Activated naive CD4-positive, alpha-beta T cell treated with anti-CD3 and anti-CD28 coated beads, Interleukin-2, amount 50 U/mL, for 16 hours (primary cell): Measurements from ENCODE around the gene B4GALNT4.
A peak's percentile ranks its signal among the peaks of the same experiment; 100 is the strongest.
"Not testable (repeated sequence)": the region's sequence is repeated elsewhere in the genome, so short reads cannot be mapped to it uniquely, and the experiment has no call there.

Experiments used
- DNase-seq: peaks from one replicate; pipeline ENCODE4 v3.0.0-alpha.2; 2020

B4GALNT4 gene

GRCh38 chr11:394034-394857 is 24.9 kb downstream of the B4GALNT4 start, which contains the start of gene PKP3:
TSS of gene PKP3 (plus strand) at chr11:394209. CDS start at chr11:394293, 84 bp downstream.
- DNase-seq: no peak

GRCh38 chr11:394858-395655 is 25.8 kb downstream of the B4GALNT4 start:
- no peak for DNase-seq

GRCh38 chr11:395866-396265 is 26.6 kb downstream of the B4GALNT4 start:
- DNase-seq: no peak

DNA sequence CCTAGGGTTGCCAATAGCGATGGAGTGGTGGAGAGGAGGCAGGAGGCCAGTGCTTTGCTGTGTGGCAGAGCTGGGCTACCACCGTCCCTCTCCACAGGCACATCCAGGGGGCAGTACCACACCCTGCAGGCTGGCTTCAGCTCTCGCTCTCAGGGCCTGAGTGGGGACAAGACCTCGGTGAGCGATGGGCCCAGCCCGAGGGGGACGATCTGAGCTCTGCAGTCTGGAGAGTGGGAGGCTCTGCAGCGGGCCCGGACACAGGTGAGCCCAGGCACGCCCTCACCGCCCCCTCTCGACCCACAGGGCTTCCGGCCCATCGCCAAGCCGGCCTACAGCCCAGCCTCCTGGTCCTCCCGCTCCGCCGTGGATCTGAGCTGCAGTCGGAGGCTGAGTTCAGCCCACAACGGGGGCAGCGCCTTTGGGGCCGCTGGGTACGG is 27.2 kb downstream of the B4GALNT4 start:
- DNase-seq: no peak

GRCh38 chr11:396948-397548 is 27.7 kb downstream of the B4GALNT4 start:
- DNase-seq: peak; percentile 40

DNA sequence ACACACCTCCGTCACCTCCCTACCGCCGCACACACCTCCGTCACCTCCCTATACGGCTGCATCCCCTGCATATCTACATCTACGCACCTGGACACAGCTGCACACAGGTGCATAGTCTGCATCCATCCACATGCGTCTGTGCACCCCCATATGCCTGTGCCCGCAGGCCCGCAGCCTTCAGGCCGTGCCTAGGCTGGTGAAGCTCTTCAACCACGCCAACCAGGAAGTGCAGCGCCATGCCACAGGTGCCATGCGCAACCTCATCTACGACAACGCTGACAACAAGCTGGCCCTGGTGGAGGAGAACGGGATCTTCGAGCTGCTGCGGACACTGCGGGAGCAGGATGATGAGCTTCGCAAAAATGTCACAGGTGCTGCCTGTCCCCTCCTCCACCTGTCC is 29.5 kb downstream of the B4GALNT4 start:
- DNase-seq: no peak

GRCh38 chr11:399731-400211 is 30.5 kb downstream of the B4GALNT4 start:
- no peak for DNase-seq

- no peak for DNase-seq
These were observed 31.0 kb downstream of the B4GALNT4 start for GRCh38 chr11:400241-400689.

GRCh38 chr11:401196-401595 is 31.9 kb downstream of the B4GALNT4 start:
- not testable (repeated sequence) for DNase-seq

GRCh38 chr11:403021-403760 is 33.9 kb downstream of the B4GALNT4 start:
- no peak for DNase-seq

GRCh38 chr11:403761-404431 is 34.6 kb downstream of the B4GALNT4 start:
- no peak for DNase-seq

DNA sequence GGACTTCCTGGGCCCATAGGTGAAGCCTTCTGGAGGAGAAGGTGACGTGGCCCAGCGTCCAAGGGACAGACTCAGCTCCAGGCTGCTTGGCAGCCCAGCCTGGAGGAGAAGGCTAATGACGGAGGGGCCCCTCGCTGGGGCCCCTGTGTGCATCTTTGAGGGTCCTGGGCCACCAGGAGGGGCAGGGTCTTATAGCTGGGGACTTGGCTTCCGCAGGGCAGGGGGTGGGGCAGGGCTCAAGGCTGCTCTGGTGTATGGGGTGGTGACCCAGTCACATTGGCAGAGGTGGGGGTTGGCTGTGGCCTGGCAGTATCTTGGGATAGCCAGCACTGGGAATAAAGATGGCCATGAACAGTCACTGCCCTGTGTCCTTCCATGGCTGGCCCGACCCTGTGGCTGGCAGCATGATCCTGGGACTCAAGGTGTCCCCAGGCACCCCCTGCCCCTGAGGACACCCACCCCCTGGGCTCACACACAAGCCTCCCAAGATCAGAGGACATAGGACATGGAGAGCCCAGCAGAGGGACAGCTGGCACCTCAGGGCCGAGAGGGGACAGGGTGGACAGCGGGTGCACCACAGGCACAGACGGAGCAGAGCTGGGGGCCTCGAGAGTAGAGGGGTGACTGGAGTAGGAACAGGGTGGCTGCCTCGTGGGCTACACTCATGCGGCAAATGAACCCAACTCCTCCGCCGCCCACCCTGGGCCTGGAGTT is 35.4 kb downstream of the B4GALNT4 start:
- DNase-seq: no peak

GRCh38 chr11:405323-405953 is 36.1 kb downstream of the B4GALNT4 start:
- DNase-seq: no peak

DNA sequence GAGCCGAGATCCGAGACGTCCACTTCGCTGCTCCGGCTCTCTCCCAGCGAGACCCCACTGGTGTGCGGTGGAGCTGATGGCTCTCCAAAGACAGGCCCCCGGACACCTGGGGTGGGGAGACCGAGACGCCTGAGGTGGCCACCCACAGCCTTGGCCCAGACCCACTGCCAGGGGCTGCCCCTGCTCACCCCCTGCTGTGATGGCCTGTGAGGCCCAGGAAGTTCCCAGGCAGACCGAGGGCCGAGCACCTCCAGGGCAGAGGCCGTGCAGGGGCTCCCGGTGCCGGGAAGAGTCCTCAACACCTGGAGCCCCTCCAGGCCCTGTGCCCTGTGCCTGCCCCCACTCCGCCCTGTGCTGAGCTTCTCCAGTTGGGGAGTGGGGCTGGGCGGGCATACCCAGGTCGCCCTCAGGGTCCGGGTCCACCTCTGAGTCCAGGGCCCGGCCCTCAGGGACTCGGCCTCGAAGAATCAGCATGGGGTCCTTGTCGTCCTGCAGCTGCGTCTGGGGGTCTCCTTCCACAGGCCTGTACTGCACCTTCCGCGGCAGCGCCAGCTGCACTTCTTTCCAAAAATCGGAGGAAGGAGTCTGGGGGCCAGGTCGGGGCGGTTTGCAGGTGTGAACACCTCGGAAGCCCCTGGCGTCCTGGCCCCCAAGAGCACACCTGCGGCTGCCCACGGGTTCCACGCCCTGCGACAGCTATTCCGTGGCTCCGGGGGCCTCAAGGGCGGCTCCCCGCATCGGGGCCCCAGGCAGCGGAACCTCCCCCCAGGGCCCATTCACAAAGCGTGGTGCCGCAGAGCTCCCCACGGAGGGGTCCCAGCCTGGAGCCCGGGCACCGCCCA is 36.9 kb downstream of the B4GALNT4 start:
- DNase-seq: no peak

DNA sequence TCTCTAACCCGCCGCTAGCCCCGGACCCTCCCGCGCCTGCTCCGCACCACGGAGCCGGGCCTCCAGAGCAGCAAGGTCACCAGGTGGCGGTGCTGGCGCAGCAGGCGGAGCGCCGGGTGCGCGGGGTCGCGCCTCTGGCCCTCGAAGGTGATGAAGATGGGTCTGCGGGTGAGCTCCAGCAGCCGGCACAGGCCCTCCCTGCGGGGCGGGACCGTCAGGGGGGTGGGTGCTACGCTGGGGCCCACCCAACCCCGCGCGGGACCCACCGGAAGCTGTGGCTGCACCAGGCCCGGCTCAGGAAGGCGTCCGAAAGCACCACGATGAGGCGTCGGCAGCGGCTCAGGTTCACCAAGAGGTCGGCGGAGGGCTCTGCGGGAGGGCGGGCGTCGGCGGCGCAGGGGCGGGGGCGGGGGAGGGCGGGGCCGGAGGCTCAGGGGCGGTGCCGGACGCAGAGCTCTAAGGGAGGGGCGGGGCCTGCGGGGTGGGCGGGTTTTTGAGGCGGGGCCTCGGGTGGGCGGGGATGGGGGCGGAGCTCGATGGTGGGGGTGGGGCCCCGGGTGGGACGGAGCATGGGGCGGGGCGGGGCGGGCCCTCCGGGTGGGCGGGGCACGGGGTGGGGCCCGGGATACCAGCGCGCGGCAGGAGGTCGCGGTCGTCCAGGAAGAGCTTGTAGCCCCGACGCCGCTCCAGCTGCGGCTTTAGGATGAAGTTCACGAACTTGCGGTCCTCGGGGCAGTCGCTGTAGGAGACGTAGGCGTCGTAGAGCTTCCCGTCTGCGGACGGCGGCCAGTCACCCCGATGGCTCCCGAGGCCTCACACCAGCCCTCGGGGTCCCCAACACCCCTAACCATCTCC is 37.7 kb downstream of the B4GALNT4 start:
- peak; percentile 86 for DNase-seq

GRCh38 chr11:407651-408123 is 38.4 kb downstream of the B4GALNT4 start:
- DNase-seq: no peak

DNA sequence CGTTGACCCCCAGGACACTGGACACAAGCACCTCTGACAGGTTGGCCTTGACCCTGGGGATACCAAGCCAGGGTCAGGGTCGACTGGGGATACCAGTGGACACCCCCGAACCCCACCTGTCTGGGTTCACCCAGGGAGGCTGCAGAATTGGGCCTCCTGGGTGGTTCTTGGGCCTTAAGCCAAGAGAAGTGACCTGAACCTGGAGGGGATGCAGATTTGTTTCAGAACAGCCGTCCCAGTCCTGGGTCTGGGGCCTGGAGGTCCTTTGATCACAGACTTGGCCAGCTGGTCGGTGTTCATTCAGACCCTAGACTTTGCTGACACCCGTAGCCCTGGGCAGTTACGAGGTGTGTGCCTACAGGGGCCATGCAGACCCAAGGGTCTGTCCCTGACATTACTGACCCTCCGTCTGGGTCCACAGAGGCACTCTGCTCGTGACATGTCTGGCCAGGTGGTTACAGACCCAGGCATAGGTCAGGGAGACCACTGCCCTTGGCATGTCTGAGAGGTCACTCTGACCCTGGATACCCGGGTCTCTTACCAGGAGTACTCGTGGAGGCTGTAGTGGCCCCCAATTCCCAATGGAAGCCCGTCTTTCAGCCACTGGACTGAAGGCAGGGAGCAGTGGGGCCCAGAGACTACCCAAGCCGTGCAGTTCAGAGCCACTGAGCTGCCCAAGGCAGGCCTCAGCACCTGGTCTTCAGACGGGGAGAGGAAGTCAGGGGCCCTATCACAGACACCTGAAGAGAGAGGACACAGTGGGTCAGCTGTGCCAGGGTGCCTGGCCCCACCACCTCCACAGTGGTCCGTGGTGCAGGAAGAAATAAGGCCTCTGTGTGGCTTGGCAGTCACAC is 39.1 kb downstream of the B4GALNT4 start:
- no peak for DNase-seq
